ENCODE results near the gene GADD45B. TPM values are rescaled to one million over a fixed set of nuclear protein-coding genes. Genes with fewer than 3 reads are reported as not detected.
A peak's percentile ranks its signal among the peaks of the same experiment; 100 is the strongest.

The GADD45B gene
- total RNA-seq = 10 to 100 TPM; 59.2 to 61.4 TPM

- no peaks in the 10 kb centered on the region for H3K9me3 Mint-ChIP-seq (ENCODE audit: insufficient read depth)
- ChIA-PET POLR2A (interaction anchor here (0.6 to 5.3 kb wide), 60 partner anchors 9 to 594 kb away, joined by 3 to 143 read pairs (median 5); partner anchors contain the start of genes AP3D1, LMNB2, LSM7 and PLEKHJ1), CTCF (interaction anchor here (0.8 to 6.6 kb wide), 25 partner anchors 11 to 240 kb away, joined by 3 to 162 read pairs (median 5); partner anchors contain the start of genes LMNB2 and PLEKHJ1)
- peak within 1 kb of the TSS; percentile 95 for H3K27ac Mint-ChIP-seq
- ATAC-seq (peak; percentile 52), DNase-seq (peak; percentile 98)
- peak within 1 kb of the TSS; percentile 86 for H3K4me3 Mint-ChIP-seq
- H3K27me3 Mint-ChIP-seq (ENCODE audit: low read depth) = peaks cover 2% of the 10 kb centered on the region
- H3K36me3 Mint-ChIP-seq (ENCODE audit: low read depth) = peaks cover 27% of the 10 kb centered on the region
- peaks cover 23% of the 10 kb centered on the region for H3K4me1 Mint-ChIP-seq (ENCODE audit: low read depth)
These were observed at the start of gene GADD45B for GRCh38 chr19:2475702-2476450. GADD45B (plus strand) TSS chr19:2476127; CDS start chr19:2476359, 232 bp downstream.

- ATAC-seq = peak; percentile 38
These were observed 49.1 kb upstream of the GADD45B start for GRCh38 chr19:2426611-2427428.

GRCh38 chr19:2427429-2428320, 48.3 kb upstream of the GADD45B start, which contains the start of gene TIMM13:
TIMM13 (minus strand) TSS chr19:2427586; CDS start chr19:2427533, 53 bp downstream.
- peak; percentile 97 for DNase-seq
- Mint-ChIP-seq H3K27ac (peak within 1 kb of the TSS; percentile 97), H3K36me3 (ENCODE audit: low read depth) (peaks cover 39% of the 10 kb centered on the region), H3K27me3 (ENCODE audit: low read depth) (no peaks in the 10 kb centered on the region), H3K4me1 (ENCODE audit: low read depth) (peaks cover 14% of the 10 kb centered on the region), H3K4me3 (peak within 1 kb of the TSS; percentile 92), H3K9me3 (ENCODE audit: insufficient read depth) (no peaks in the 10 kb centered on the region)
- ATAC-seq = peak; percentile 90
- CTCF ChIA-PET = interaction anchor here (0.8 to 1.6 kb wide), 8 partner anchors 29 to 209 kb away, joined by 3 to 6 read pairs (median 4); partner anchors contain the start of gene LMNB2
- POLR2A ChIA-PET = interaction anchor here (0.7 to 1.8 kb wide), 7 partner anchors 27 to 530 kb away, joined by 3 to 5 read pairs (median 3); partner anchors contain the start of gene GADD45B

More at GRCh38 chr19:2426611-2427428, 49.1 kb upstream of the GADD45B start:
- H3K9me3 Mint-ChIP-seq (ENCODE audit: insufficient read depth) = no peaks in the 10 kb centered on the region
- H3K36me3 Mint-ChIP-seq (ENCODE audit: low read depth) = peaks cover 34% of the 10 kb centered on the region
- peaks cover 14% of the 10 kb centered on the region for H3K4me1 Mint-ChIP-seq (ENCODE audit: low read depth)
- peak; percentile 62 for DNase-seq
- no peaks in the 10 kb centered on the region for H3K27me3 Mint-ChIP-seq (ENCODE audit: low read depth)
- H3K27ac Mint-ChIP-seq = peak overlapping the region; percentile 97
- ChIA-PET CTCF (interaction anchor here (0.9 to 1.6 kb wide), 9 partner anchors 30 to 209 kb away, joined by 3 to 6 read pairs (median 4); partner anchors contain the start of gene LMNB2), POLR2A (interaction anchor here (0.7 to 1.8 kb wide), 4 partner anchors 27 to 577 kb away, joined by 3 to 5 read pairs (median 4); no protein-coding TSS in a partner anchor)
- peak overlapping the region; percentile 92 for H3K4me3 Mint-ChIP-seq

GRCh38 chr19:2428321-2428690, 47.6 kb upstream of the GADD45B start:
- Mint-ChIP-seq H3K4me3 (peak overlapping the region; percentile 92), H3K4me1 (ENCODE audit: low read depth) (peaks cover 14% of the 10 kb centered on the region), H3K27ac (peak overlapping the region; percentile 30), H3K27me3 (ENCODE audit: low read depth) (no peaks in the 10 kb centered on the region), H3K36me3 (ENCODE audit: low read depth) (peaks cover 39% of the 10 kb centered on the region), H3K9me3 (ENCODE audit: insufficient read depth) (no peaks in the 10 kb centered on the region)
- ChIA-PET CTCF (interaction anchor here (0.8 to 1.6 kb wide), 7 partner anchors 29 to 208 kb away, joined by 3 to 6 read pairs (median 4); partner anchors contain the start of gene LMNB2), POLR2A (interaction anchor here (0.7 to 1.0 kb wide), 4 partner anchors 34 to 171 kb away, joined by 3 to 4 read pairs (median 3); partner anchors contain the start of gene GADD45B)
- ATAC-seq = no peak
- DNase-seq = no peak

GRCh38 chr19:2428756-2429711, 46.9 kb upstream of the GADD45B start:
- Mint-ChIP-seq H3K4me1 (ENCODE audit: low read depth) (peaks cover 14% of the 10 kb centered on the region), H3K4me3 (no peak overlapping the region), H3K27ac (no peak overlapping the region), H3K36me3 (ENCODE audit: low read depth) (peaks cover 39% of the 10 kb centered on the region), H3K9me3 (ENCODE audit: insufficient read depth) (no peaks in the 10 kb centered on the region), H3K27me3 (ENCODE audit: low read depth) (no peaks in the 10 kb centered on the region)
- ChIA-PET CTCF (interaction anchor here (1.5 to 1.6 kb wide), 2 partner anchors 182 to 207 kb away, joined by 3 to 6 read pairs; no protein-coding TSS in a partner anchor), POLR2A (interaction anchor here (0.6 to 1.0 kb wide), 2 partner anchors 47 to 49 kb away, joined by 3 to 4 read pairs; no protein-coding TSS in a partner anchor)
- DNase-seq (no peak), ATAC-seq (no peak)

- no peak for ATAC-seq
- Mint-ChIP-seq H3K36me3 (ENCODE audit: low read depth) (peaks cover 43% of the 10 kb centered on the region), H3K9me3 (ENCODE audit: insufficient read depth) (no peaks in the 10 kb centered on the region), H3K4me3 (no peak overlapping the region), H3K27ac (peak overlapping the region; percentile 45), H3K27me3 (ENCODE audit: low read depth) (no peaks in the 10 kb centered on the region), H3K4me1 (ENCODE audit: low read depth) (peaks cover 14% of the 10 kb centered on the region)
- no peak for DNase-seq
- CTCF ChIA-PET = no interaction called here
- POLR2A ChIA-PET = no interaction called here
These were observed 45.9 kb upstream of the GADD45B start for GRCh38 chr19:2429917-2430535.

- Mint-ChIP-seq H3K9me3 (ENCODE audit: insufficient read depth) (no peaks in the 10 kb centered on the region), H3K27ac (no peak overlapping the region), H3K27me3 (ENCODE audit: low read depth) (no peaks in the 10 kb centered on the region), H3K4me1 (ENCODE audit: low read depth) (peaks cover 8% of the 10 kb centered on the region), H3K4me3 (no peak overlapping the region), H3K36me3 (ENCODE audit: low read depth) (peaks cover 47% of the 10 kb centered on the region)
- ChIA-PET CTCF (no interaction called here), POLR2A (no interaction called here)
- no peak for ATAC-seq
- DNase-seq = no peak
These were observed 44.4 kb upstream of the GADD45B start for GRCh38 chr19:2431318-2432055.

GRCh38 chr19:2432131-2432848, 43.6 kb upstream of the GADD45B start:
- Mint-ChIP-seq H3K4me3 (no peak overlapping the region), H3K4me1 (ENCODE audit: low read depth) (peaks cover 5% of the 10 kb centered on the region)

GRCh38 chr19:2433854-2434253, 42.1 kb upstream of the GADD45B start:
- H3K4me3 Mint-ChIP-seq = no peak overlapping the region
- no peak overlapping the region for H3K27ac Mint-ChIP-seq
- ATAC-seq (no peak), DNase-seq (no peak)
- H3K9me3 Mint-ChIP-seq (ENCODE audit: insufficient read depth) = no peaks in the 10 kb centered on the region
- CTCF ChIA-PET = interaction anchor here (1.1 kb wide), 2 partner anchors 23 to 177 kb away, joined by 3 read pairs; partner anchors contain the start of gene LMNB2
- H3K27me3 Mint-ChIP-seq (ENCODE audit: low read depth) = no peaks in the 10 kb centered on the region
- H3K36me3 Mint-ChIP-seq (ENCODE audit: low read depth) = peaks cover 51% of the 10 kb centered on the region
- no peaks in the 10 kb centered on the region for H3K4me1 Mint-ChIP-seq (ENCODE audit: low read depth)
- POLR2A ChIA-PET = no interaction called here

More at GRCh38 chr19:2432131-2432848, 43.6 kb upstream of the GADD45B start:
- Mint-ChIP-seq H3K36me3 (ENCODE audit: low read depth) (peaks cover 45% of the 10 kb centered on the region), H3K27ac (no peak overlapping the region), H3K9me3 (ENCODE audit: insufficient read depth) (no peaks in the 10 kb centered on the region), H3K27me3 (ENCODE audit: low read depth) (no peaks in the 10 kb centered on the region)
- no peak for DNase-seq
- POLR2A ChIA-PET = no interaction called here
- CTCF ChIA-PET = no interaction called here
- ATAC-seq = no peak

Measured in activated CD8-positive, alpha-beta T cell treated with anti-CD3 and anti-CD28 coated beads, Interleukin-2, amount 10 ng/mL, durations not matched to agents 7 days and 5 days (primary cell).